DMS 273 (cell line): ENCODE measurements around the gene MGRN1.

Experiments used
- DNase-seq: peaks from one replicate; lab custom pipeline; 2025; ENCODE audit not compliant: unreplicated experiment; lab: John Stamatoyannopoulos, UW

Gene MGRN1

DNA sequence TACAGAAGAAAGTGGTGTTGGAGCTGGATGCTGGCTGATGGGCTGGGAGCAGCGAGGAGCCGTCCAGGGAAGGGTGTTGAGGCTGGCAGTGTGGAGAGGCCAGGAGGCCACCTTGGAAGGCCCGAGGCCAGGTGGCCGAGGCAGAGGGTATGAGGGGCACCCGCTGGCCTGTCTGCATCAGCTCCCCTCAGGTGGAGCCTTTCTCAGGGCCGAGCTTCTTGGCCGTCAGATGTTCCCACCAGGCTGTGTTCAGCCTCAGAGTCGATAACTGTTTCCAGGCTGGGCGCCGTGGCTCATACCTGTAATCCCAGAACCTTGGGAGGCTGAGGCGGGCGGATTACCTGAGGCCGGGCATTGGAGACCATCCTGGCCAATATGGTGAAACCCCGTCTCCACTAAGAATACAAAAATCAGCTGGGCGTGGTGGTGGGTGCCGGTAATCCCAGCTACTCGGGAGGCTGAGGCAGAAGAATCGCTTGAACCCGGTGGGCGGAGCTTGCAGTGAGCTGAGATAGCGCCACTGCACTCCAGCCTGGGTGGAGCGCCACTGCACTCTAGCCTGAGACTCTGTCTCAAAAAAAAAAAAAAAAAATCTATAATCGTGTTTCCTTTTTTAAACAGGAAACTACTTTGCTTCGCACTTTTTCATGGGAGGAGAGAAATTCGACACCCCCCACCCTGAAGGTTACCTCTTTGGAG, 25.3 kb downstream of the MGRN1 start:
- no peak for DNase-seq

DNA sequence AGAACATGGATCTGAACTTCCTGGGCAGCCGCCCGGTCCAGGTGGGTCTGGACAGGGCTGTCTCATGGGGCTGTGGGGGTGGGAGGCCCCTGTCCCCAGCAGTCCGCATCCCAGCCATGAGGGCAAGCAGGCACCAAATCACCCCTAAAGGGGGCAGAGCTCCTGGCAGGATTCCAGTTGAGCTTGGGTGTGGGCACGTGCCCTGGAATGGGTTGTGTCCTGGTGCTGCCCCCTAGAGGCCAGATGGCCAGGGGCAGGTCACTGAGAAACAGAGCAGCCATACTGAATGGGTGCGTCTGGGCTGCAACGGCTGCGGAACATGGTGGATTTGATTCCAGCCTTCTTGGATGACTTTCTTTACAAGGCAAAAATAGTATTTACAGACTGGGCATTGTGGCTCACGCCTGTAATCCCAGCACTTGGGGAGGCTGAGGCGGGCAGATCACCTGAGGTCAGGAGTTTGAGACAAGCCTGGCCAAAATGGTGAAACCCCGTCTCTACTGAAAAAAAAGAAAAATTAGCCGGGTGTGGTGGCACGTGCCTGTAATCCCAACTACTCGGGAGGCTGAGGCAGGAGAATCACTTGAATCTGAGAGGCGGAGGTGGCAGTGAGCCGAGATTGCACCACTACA, 25.9 kb downstream of the MGRN1 start:
- DNase-seq = peak; percentile 95

DNA sequence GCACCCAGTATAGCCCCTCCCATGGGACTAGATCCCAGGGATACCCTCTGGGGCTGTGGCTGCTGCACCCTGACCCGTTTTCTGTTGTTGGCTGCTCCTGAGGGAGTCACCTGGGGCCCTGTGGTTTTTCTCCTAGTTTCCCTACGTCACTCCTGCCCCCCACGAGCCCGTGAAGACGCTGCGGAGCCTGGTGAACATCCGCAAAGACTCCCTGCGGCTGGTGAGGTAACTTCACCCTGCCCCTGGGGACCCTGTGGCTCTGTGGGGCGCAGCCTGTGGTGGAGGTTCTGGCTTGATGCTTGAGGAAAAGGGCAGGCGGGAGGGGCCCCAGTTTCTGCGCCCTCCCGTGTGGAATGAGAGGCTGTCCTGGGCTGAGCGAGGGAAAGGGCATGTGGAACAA, 27.2 kb downstream of the MGRN1 start:
- no peak for DNase-seq

DNA sequence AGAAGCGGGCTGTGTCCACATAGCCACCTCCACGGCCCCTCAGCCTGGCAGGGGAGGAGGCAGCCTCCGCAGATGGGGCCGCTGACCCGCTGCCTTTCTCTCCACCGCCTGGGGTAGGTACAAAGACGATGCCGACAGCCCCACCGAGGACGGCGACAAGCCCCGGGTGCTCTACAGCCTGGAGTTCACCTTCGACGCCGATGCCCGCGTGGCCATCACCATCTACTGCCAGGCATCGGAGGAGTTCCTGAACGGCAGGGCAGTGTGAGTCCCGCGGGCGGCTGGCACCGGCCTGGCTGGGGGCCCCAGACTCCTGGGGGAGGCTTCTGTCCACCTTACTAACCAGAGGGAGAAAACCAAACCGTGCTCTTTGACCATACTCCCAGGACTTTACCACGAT, 27.9 kb downstream of the MGRN1 start:
- DNase-seq = no peak

DNA sequence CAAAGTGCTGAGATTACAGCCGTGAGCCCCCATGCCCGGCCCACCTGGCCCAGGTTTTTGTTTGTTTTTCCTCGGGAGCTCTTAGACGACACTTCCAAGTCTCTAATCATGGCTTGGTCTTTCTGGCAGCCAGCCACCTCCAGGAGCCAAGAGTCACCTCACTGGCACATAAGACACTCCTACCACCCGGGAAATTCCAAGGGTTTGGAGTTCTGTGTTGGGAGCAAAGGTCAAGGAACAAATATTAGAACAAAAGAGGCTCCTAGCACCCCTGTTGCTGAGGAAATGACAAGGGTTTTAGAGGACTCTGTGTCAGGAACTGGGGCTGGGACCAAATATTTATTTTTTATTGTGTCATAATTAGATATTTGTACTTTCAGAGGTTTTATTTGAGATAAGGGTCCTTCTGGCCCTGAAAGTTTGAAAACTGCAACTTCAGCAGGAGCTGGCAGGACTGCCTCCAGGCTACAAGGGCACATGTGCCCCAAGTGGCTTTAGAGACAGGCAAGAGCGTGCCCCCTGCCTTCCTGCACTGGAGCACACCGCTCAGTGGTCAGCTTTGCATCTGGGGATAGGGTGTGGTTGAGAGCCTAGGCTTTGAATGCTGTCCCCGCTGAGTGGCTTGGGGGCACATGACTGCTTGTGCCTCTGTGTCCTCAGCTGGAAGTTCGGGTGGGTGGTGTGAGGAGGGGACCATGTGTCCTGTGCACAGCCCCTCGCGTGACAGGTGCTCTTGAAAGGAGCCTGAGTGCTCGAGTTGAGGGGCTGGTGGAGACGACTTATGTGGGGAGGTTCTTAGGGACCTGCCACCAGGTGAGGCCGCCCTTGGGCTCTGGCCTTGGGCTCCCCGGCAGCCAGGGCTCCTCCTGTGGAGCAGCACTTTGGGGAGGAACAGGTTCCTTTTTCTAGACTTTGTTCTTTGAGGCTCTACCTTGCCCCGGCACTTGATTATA, 29.7 kb downstream of the MGRN1 start:
- DNase-seq = no peak

DNA sequence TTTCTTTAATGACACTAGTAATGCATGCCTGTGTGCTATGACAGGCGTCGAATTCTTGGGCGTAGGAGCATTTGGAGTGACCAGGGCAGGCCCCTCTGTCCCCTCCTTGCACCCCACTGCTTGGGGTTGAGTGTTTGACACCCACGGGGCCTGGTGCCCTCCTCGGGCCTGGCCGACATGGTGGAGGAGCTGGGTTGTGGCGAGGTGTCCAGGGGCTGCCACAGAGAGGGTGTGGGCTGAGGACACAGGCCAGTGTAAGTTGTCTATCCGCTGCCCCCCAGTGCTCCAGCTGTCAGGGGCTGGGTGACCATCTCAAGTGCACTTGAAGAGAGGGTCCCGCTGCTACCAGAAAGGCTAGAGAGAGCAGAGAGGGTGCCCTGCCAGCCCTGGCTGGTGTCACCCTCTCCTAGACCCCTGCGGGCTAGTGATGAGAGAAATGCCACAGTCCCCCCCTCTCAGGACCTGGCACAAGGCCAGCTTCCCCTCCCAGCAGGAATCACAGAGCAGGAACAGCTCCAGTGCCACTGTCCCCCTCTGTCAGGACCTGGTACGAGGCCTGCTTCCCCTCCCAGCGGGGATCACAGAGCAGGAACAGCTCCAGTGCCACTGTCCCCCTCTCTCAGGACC, 30.5 kb downstream of the MGRN1 start:
- no peak for DNase-seq

DNA sequence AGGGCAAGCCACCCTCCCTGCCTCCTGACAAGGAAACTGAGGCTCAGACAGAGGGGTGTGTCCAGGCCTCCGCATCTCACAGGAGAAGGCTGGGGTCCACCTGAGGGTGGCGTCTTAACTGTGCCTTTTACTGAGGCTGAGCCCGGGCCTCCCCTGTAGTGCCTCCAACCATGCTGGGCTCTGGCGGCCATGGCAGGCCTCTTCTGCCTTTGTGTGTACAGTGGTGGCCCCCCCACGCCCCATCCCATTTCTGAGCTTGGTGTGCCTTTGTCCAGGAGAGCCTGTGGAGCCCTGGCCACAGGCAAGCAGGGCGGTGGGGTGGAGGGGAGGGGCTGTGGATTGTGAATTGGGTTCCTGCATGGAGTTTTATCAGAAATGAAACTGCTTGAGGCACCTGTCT, 31.2 kb downstream of the MGRN1 start:
- no peak for DNase-seq

DNA sequence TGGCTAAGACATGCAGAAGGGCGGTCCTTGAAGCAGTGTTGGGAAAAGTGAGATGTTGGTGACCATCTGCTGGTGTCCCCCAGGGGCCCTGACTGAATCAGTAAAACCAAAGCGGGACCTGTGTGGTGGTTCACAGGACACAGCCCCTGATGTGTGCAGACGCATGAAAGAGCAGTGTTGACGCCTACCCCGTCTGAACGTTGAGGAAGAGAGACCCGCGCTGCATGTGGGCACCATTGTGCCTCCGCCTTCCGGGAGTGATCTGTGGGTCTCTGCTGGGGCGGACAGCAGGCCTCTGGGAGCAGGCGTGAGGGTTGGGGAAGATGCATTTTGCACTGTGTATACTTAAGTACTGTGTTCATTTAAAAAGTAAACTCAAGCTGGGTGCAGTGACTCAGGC, 31.6 kb downstream of the MGRN1 start:
- DNase-seq = no peak

DNA sequence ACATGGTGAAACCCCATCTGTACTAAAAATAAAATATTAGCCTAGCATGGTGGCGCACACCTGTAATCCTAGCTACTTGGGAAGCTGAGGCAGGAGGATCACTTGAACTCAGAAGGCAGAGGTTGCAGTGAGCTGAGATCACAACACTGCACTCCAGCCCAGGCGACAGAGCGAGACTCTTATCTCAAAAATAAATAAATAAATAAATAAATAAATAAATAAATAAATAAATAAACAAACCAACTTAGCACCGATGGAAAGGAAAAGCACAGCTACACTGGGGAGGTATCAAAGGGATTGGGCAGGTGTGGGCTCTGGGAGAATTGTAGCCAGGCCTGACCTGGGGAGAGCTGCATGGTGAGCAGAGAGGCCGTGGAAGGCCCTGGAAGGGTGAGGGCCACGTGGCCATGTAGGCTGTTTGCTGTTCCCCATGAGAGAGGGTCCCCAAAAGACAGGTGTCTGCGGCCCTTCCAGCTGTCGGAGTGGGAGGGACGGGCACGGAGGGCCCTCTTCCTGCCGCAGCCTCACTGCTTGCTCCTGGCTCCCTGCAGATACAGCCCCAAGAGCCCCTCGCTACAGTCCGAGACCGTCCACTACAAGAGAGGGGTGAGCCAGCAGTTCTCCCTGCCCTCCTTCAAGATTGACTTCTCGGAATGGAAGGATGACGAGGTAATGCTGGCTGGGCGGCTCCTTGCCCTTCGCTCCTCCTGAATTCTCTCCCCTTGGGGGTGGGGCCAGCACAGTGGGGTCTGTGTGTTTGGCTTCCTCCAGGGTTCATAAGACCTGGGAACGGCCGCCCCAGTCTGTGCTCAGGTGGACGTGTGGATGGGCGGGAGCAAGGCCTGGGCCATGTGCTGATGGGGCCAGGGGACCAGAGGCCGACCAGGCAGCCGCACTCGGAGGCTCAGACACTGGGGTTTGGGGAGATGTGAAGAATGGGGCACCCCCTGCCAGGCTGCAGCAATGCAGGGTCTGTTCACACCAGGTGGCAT, 32.4 kb downstream of the MGRN1 start:
- DNase-seq = no peak

DNA sequence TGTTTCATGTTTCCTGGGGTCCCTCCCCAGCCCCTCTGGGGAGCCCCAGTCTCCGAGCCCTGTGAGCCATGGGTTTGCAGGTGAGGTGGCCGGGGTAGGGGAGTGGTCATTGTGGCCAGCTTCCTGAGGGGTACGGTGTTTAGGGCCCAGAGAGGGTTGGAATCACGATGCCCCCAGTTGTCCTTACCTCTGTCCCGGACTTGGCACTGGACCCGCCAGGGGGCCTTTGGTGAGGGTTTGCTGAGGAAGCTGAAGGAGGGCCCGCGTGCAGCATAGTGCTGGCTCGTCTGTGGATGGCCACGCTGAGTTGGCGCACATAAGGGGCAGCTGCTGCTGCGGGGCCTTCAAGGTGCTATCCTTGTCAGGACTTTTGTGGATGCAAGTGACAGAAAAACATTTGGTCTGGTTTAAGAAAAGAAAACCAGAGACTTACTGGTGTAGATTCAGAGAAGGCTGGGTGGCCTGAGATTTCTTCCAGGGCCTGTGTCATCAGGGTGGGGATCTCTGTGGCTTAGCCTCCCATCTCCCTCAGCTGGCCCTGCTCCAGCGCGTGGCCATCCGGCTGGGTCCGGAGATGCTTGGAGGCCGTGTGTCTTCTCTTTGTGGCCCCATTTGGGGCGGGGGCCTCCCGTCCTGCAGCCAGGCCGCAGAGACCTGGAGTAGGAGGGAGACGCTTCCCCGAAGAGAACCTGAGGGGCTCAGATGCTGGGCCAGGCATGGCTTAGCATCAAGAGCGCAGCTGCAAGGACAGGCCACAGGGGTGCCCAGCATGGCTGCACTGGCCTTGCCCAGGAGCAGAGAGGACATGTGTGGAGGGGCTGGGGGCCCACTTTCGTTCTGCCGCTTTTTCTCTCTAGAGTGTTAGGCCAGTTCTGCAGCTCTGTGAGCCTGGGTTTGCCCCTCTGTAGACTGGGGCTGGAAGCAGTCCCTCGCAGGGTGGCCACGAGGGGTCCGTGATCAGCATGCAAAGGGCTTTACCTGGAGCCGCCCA, 35.0 kb downstream of the MGRN1 start:
- no peak for DNase-seq

DNA sequence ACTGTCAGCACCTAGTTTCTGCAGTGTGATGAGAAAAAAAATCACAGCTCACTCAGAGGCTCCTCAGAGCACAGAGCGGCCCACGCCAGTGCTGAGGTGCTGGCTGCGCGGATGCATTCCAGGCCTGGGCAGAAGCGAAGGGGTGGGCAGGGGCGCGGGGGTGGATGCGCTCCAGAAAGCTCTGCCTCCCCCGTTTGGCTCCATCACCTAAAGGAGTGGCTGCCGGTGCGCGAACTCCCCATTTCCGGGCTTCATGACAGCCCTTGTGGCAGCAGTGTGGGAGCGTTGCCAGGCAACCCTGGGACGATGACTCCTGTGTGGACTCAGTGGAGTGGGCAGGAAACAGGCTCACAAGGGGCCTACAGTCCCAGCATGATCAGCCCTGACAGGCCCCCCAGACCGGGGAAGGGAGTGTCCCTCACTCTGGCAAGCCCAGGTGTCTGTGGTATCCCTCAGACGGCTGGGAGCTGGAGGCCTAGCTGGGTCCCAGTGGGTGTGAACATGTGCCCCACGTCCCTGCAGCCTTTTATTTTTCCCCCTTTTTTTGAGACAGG, 35.9 kb downstream of the MGRN1 start:
- peak; percentile 75 for DNase-seq

DNA sequence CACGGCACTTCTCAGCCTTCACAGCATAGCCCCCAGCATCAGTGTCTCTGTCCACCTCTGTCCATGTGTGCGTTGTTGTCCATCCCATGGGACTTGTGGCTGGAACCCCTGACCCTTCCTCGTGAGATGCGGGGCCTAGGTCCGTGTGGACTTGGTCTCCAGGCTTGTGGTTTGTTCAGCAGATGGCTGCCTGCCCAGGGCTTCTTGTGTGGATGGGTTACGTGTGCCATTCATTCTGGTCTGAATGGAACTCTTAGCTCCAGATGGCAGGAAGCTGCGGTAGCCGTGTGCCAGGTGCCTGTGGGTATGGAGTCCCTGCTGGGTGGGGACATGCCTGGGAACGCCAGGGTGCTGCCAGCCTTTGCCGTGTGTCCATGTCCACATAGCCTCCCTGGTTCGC, 37.0 kb downstream of the MGRN1 start:
- peak; percentile 91 for DNase-seq

DNA sequence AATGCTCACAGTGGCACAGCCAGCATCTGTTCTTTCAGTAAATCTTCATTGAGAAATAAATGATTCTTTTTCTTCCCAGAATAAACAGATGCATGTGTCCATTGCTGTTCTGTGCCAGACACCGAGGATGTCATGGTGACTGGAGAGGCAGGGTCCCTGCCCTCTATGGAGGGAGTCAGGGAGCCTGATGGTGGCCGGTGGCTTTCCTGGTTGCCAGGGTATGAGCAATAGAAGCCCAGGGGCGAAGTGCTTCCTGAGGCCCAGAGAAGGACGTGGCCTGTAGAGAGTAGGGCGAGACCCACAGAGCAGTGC, 38.8 kb downstream of the MGRN1 start:
- DNase-seq = no peak

DNA sequence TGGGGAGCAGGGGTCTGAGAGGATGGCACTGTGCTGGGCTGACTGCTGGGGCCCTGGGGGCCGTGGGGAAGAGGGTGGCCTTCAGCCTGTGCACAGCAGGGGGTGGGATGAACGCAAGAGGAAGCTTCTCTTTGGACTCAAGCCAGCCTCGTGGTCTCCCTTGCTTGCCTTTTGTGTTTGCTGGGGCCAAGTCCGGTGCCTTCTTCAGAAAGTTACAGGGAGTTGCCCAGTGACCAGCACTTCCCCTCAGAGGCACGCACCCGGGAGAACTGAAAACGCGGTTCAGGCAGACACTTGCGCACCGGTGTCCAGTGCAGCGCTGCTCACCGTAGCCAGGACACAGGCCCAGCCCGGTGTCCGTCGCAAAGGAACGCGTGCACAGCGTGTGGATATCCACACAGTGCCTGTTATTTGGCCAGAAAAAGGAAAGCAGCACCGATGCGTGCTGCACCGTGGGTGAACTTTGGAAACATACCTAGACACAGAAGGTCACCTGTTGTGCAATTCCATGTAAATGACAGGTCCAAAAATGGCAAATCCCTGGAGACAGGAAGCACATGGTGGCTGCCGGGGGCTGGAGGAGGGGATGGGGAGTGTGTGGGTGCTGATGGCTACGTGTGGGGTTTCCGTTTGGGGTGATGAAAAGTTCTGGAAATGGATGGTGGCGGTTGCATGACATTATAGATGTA, 39.3 kb downstream of the MGRN1 start:
- no peak for DNase-seq

DNA sequence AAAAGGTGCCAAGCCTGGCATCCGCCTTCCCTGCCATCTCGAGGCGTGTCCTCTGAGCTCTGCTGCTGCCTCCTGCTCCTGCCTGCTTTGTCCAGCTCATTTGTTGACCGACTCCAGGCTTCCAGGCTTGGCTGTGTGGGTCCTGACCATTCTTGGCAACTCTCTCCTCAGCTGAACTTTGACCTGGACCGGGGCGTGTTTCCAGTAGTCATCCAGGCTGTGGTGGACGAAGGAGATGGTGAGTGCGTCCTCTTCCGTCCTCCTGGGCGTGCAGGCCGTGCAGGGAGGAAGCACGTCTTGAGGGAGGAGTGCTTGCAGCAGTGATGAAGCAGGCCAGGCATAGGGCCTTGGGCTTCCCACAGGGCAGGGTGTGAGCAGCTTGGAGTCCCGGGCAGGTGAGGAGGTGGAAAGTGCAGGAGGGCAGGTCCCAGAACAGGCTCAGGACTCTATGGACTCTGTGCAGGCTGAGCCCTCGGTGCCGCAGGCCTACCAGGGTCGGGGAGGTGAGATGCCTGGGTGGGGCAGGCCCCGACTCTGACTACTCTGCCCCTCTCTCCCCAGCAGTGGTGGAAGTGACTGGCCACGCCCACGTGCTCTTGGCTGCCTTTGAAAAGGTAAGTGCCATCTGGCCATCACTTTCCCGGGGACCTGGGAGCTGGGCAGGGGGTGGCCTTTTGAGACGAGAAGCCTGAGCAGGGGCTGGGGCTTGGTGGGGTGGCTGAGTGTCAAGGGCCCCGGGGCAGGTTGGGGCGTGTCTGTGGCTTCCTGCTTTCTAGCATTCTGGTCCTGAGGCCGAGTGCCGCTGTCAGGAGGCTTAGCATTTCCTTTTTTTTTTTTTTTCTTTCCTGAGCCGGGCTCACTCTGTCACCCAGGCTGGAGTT, 40.2 kb downstream of the MGRN1 start:
- DNase-seq = peak; percentile 29

DNA sequence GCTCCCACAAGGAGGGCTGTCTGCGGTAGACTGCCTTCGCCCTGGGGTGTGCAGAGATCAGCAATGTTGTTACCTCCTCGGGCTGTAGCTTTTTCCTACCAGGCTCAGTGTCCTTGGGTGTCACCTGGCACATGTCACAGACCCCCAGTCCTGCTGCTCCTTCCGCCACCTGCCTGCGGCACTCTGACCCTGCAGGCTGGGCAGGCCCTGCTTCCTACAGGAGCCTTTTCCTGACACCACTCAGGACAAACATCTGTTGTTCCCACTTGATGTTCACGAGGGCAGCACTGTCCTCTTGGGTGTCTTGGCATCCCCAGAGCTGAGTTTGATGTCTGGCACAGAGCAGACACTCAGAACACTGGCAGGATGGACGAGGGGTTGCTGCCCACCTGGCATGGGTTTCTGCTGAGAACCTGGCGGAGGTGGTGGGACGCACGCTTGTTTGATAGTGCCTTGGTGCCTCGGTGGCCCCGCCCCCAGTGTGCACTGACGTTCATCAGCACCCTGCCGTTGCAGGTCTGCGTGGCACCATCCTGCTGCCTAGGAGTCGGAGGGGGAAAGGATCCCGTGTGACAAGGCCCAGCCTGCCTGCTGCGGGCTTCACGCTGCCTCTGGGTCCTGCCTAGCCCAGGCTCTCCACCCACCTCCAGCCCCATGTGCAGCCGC, 42.0 kb downstream of the MGRN1 start:
- no peak for DNase-seq
